Measurements from ENCODE around the gene BRD1.

Gene BRD1

GRCh38 chr22:49845666-49846459, 18.2 kb upstream of the BRD1 start:
- TF ChIP-seq CTCF (IDR thresholded peaks at IDR 0.05; ENCODE audit: low read depth, low read length): no peak
- no peak overlapping the region for H3K4me3 ChIP-seq (ENCODE audit: low read depth, low read length)

DNA sequence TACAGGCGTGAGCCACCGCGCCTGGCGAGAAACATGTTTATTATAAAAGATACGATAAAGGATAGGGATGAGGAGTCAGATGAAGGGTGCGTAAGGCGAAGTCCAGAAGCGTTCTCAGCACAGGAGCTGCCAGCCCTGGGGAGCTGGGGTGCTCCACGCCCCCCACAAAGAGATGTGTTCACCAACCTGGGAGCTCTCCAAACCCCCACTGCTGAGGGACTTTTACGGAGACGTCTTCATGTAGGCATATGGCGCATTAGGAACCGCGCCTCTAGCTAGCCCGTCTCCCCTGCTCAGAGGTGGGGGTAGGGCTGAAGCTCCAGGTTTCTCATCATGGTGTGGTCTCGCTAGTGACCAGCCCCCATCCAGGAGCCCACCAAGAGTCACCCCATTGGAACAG, 17.6 kb upstream of the BRD1 start:
- no peak for TF ChIP-seq CTCF (IDR thresholded peaks at IDR 0.05; ENCODE audit: low read depth, low read length)
- no peak overlapping the region for H3K4me3 ChIP-seq (ENCODE audit: low read depth, low read length)

GRCh38 chr22:49838771-49839717, 11.4 kb upstream of the BRD1 start:
- TF ChIP-seq CTCF (IDR thresholded peaks at IDR 0.05; ENCODE audit: low read depth, low read length): no peak
- no peak overlapping the region for H3K4me3 ChIP-seq (ENCODE audit: low read depth, low read length)

- no peak for TF ChIP-seq CTCF (IDR thresholded peaks at IDR 0.05; ENCODE audit: low read depth, low read length)
These were observed 5.8 kb upstream of the BRD1 start for GRCh38 chr22:49833340-49834007.

GRCh38 chr22:49829044-49829853, 1.6 kb upstream of the BRD1 start:
- no peak for TF ChIP-seq CTCF (IDR thresholded peaks at IDR 0.05; ENCODE audit: low read depth, low read length)
- no peak overlapping the region for H3K4me3 ChIP-seq (ENCODE audit: low read depth, low read length)

More at GRCh38 chr22:49833340-49834007, 5.8 kb upstream of the BRD1 start:
- H3K4me3 ChIP-seq (ENCODE audit: low read depth, low read length): no peak overlapping the region

- H3K4me3 ChIP-seq (ENCODE audit: low read depth, low read length): no peak overlapping the region
- no peak for TF ChIP-seq CTCF (IDR thresholded peaks at IDR 0.05; ENCODE audit: low read depth, low read length)
These were observed 909 bp upstream of the BRD1 start for GRCh38 chr22:49828599-49828965.
